HepG2 (cell line): Measurements from ENCODE around the gene TMEM59. TPM values are rescaled to one million over a fixed set of nuclear protein-coding genes. Genes with fewer than 3 reads are reported as not detected.
"Not testable (repeated sequence)": the region's sequence is repeated elsewhere in the genome, so short reads cannot be mapped to it uniquely, and the experiment has no call there.

Source experiments
- ATAC-seq: fragments of 200-7000 bp; cut with Tn5 transposase; 3 replicates; pipeline ENCODE4 v1.9.1; 2020; ENCODE audit warnings: mild to moderate bottlenecking, moderate library complexity
- BruUV-seq: library from RNA; stranded (reverse); fragments of 400-500 nt; replicated peaks from 2 replicates; lab custom pipeline; 2021; lab: Mats Ljungman, UMichigan
- CTCF ChIA-PET: fragments of 300-600 bp; formaldehyde crosslinking; extraction: SDS; loops from one replicate; lab custom pipeline; 2021; ENCODE audit warnings: low total read pairs, inconsistent platforms, low intra/inter-chr PET ratio; lab: Yijun Ruan, JAX
- POLR2A ChIA-PET: fragments of 350-600 bp; sonication (Branson Sonifier 250); formaldehyde crosslinking; loops from one replicate; lab custom pipeline; 2020; ENCODE audit warnings: antibody characterized with exemption, inconsistent platforms; lab: Yijun Ruan, JAX
- DNase-seq: peaks from one replicate; pipeline ENCODE4 v3.0.0-alpha.2; 2015; ENCODE audit warnings: low spot score
- FAIRE-seq: peaks from 3 replicates; lab custom pipeline; 2011; peaks lifted over from hg19 to GRCh38; lab: Jason Lieb, UNC
- H2AFZ ChIP-seq: one replicate; pipeline ENCODE4 v1.6.1; 2011; ENCODE audit warnings: low read length, inconsistent platforms
- H3K27ac ChIP-seq: fragments of 300-600 bp; 3 replicates; pipeline ENCODE4 v1.8.0; 2011; ENCODE audit warnings: mixed run types, mild to moderate bottlenecking, mixed read lengths, low read length, inconsistent platforms; ENCODE audit not compliant: insufficient read depth; ENCODE audit errors: extremely low read length
- H3K27me3 ChIP-seq, 2 experiments: fragments of 200-600 bp in 1 of 2; 2 replicates in 1 of 2; 3 replicates in 1 of 2; pipeline versions ENCODE4 v1.6.0 to v1.8.0; 2011; ENCODE audit warnings: low read length in 2 of 2, mild to moderate bottlenecking in 2 of 2, moderate library complexity in 2 of 2, inconsistent platforms in 1 of 2; ENCODE audit not compliant: insufficient read depth in 2 of 2, control insufficient read depth in 1 of 2
- H3K36me3 ChIP-seq, 2 experiments: fragments of 200-600 bp in 1 of 2; replicated peaks in 1 of 2; 2 replicates in 1 of 2; 3 replicates in 1 of 2; pipeline versions ENCODE4 v1.5.1 to v1.8.0; 2011; ENCODE audit warnings: low read length in 2 of 2, inconsistent platforms in 1 of 2; ENCODE audit not compliant: insufficient read depth in 2 of 2, control insufficient read depth in 1 of 2
- H3K4me1 ChIP-seq: 2 replicates; pipeline ENCODE4 v1.5.1; 2012; ENCODE audit warnings: low read length, inconsistent platforms; ENCODE audit not compliant: insufficient read depth
- H3K4me2 ChIP-seq: 2 replicates; pipeline ENCODE4 v1.6.0; 2011; ENCODE audit warnings: low read depth, low read length, inconsistent platforms
- H3K4me3 ChIP-seq, 3 experiments: fragments of 200-600 bp in 1 of 3; sonication (generic), shearing (Covaris generic) in 1 of 3; replicated peaks in 1 of 3; 2 replicates each; pipeline ENCODE4 v1.5.1; 2011 to 2016; ENCODE audit warnings: low read length in 3 of 3, inconsistent platforms in 2 of 3, low read depth in 2 of 3, mild to moderate bottlenecking in 2 of 3, control low read depth in 1 of 3, mixed read lengths in 1 of 3; ENCODE audit not compliant: insufficient read depth in 1 of 3
- H3K79me2 ChIP-seq: one replicate; pipeline ENCODE4 v1.6.1; 2011; ENCODE audit warnings: low read length, inconsistent platforms; ENCODE audit not compliant: insufficient read depth
- H3K9ac ChIP-seq: 2 replicates; pipeline ENCODE4 v1.6.0; 2011; ENCODE audit warnings: mild to moderate bottlenecking, low read depth, low read length, inconsistent platforms; ENCODE audit not compliant: insufficient read depth
- H3K9me3 ChIP-seq: 2 replicates; pipeline ENCODE4 v1.5.1; 2012; ENCODE audit warnings: mild to moderate bottlenecking, low read length
- H4K20me1 ChIP-seq: 2 replicates; pipeline ENCODE4 v1.6.0; 2011; ENCODE audit warnings: inconsistent platforms, mild to moderate bottlenecking, low read length, moderate library complexity; ENCODE audit not compliant: insufficient read depth
- CREB1 ChIP-seq, 2 experiments: fragments of 450-650 bp in 1 of 2; IDR thresholded peaks; 2 replicates each; pipeline ENCODE4 v1.6.1; 2016 to 2017; ENCODE audit warnings: control low read depth in 1 of 2, mild to moderate bottlenecking in 1 of 2, missing compliant biosample characterization in 1 of 2, missing genetic modification characterization in 1 of 2
- DR1 ChIP-seq: sonication (generic); formaldehyde crosslinking; IDR thresholded peaks from 2 replicates; pipeline ENCODE4 v1.8.0; 2021; ENCODE audit warnings: mild to moderate bottlenecking, missing genetic modification reagents, inconsistent platforms
- EEA1 ChIP-seq: sonication (generic); formaldehyde crosslinking; IDR thresholded peaks from 2 replicates; pipeline ENCODE4 v1.5.1; 2020; ENCODE audit warnings: mild to moderate bottlenecking, missing genetic modification reagents, borderline replicate concordance
- GPBP1L1 ChIP-seq: sonication (generic); formaldehyde crosslinking; IDR thresholded peaks from 2 replicates; pipeline ENCODE4 v1.5.0; 2020; ENCODE audit warnings: mild to moderate bottlenecking, missing genetic modification reagents
- HNF1B ChIP-seq: sonication (generic); formaldehyde crosslinking; IDR thresholded peaks from 2 replicates; pipeline ENCODE4 v1.5.1; 2020; ENCODE audit warnings: mild to moderate bottlenecking, moderate library complexity, missing genetic modification reagents
- MXD4 ChIP-seq: IDR thresholded peaks from 2 replicates; pipeline ENCODE4 v1.6.1; 2016; ENCODE audit warnings: mild to moderate bottlenecking, missing biosample characterization, missing genetic modification reagents
- SAP130 ChIP-seq: IDR thresholded peaks from 2 replicates; pipeline ENCODE4 v1.6.1; 2016; ENCODE audit warnings: low read depth
- YEATS2 ChIP-seq: sonication (generic); formaldehyde crosslinking; IDR thresholded peaks from 2 replicates; pipeline ENCODE4 v1.4.0; 2020; ENCODE audit warnings: missing genetic modification reagents, borderline replicate concordance
- ZNF850 ChIP-seq: sonication (generic); formaldehyde crosslinking; conservative IDR thresholded peaks from 2 replicates; pipeline ENCODE4 v1.9.0; 2021; ENCODE audit warnings: mild to moderate bottlenecking, missing genetic modification reagents
- WGBS: methylation state at CpG from one replicate; pipeline ENCODE4 v1.1.6; 2017; ENCODE audit warnings: low lambda C conversion rate; 5-methylcytosine and 5-hydroxymethylcytosine counted together
- in situ Hi-C: cut with HindIII; loops from 2 replicates; pipeline ENCODE4 v1.10.0; 2017; ENCODE audit warnings: low pct_unique_long_range_greater_than_20kb; ENCODE audit not compliant: extremely low pct_ligation_motif_present
- intact Hi-C: fragments of 100-400 bp; cut with micrococcal nuclease; formaldehyde crosslinking; loops from one replicate; pipeline ENCODE4 v1.10.0; 2022; ENCODE audit not compliant: unreplicated experiment
- polyA plus RNA-seq, 8 experiments: library from polyadenylated mRNA; depleted of rRNA in 3 of 8; stranded (reverse) in 7 of 8; unstranded in 1 of 8; fragments of >200 nt; fragmentation: Illumina TruSeq in 4 of 8; extraction: Trizol in 4 of 8; gene quantifications; 2 replicates each; pipeline versions ENCODE4 v1.2.1 to v1.2.3, GENCODE V29; 2011 to 2016; ENCODE audit warnings: low read depth in 4 of 8, missing spikeins in 1 of 8, mixed read lengths in 1 of 8; ENCODE audit not compliant: insufficient read depth in 1 of 8
- total RNA-seq, 5 experiments: library from RNA; depleted of rRNA; stranded (reverse); fragments of >200 nt; fragmentation: Illumina TruSeq; extraction: Trizol; gene quantifications; 2 replicates each; pipeline ENCODE4 v1.2.3, GENCODE V29; 2016; ENCODE audit warnings: low read depth in 1 of 5

TMEM59 gene
- total and polyA plus RNA-seq, 2 of the 13 experiments (the other 11 are each of a cell fraction or from before 2014, with no cell fraction given), result 147 to 363 TPM

- TF ChIP-seq SAP130, result 0 out of 2 replicates have a peak, but pooled peaks have one; percentile 7
- TF ChIP-seq ZNF850, result no peak
- no peak for TF ChIP-seq EEA1
- TF ChIP-seq DR1, result no peak
- TF ChIP-seq YEATS2 (CRISPR knock-in tag), result no peak
- no peak for TF ChIP-seq GPBP1L1 (CRISPR knock-in tag)
These were observed 24.4 kb downstream of the TMEM59 start (continued) for GRCh38 chr1:54028306-54029251.

- no peak for TF ChIP-seq CREB1 (IDR thresholded peaks at IDR 0.05)
- peak; percentile 61; the same call in 1 of the 2 replicates for TF ChIP-seq CREB1 (CRISPR knock-in tag; IDR thresholded peaks at IDR 0.05)
- 0 out of 2 replicates have a peak, but pooled peaks have one; percentile 6 for TF ChIP-seq MXD4 (CRISPR knock-in tag)
- TF ChIP-seq HNF1B, result no peak
- Histone ChIP-seq H3K36me3 (peaks cover 0 to 6% of the 10 kb centered on the region in 2 experiments; a peak in 1 of 5 replicates), H3K79me2 (no peaks in the 10 kb centered on the region), H3K9me3 (no peaks in the 10 kb centered on the region), H3K9ac (peak overlapping the region; percentile 46; the same call in 1 of the 2 replicates), H3K27ac (peak overlapping the region; percentile 62), H4K20me1 (no peaks in the 10 kb centered on the region), H3K4me2 (peak overlapping the region; percentile 82), H3K4me1 (peaks cover 38% of the 10 kb centered on the region), H3K4me3 (peak overlapping the region in 2 of 3 experiments; percentile 4 to 42; a peak in 3 of 6 replicates), H2AFZ (no peak overlapping the region), H3K27me3 (no peaks in the 10 kb centered on the region)
- peak; percentile 61 for DNase-seq
- FAIRE-seq, result no peak
- ChIA-PET POLR2A (interaction anchor here (2.1 to 2.9 kb wide), 2 partner anchors 11 to 25 kb away, joined by 11 to 12 read pairs; partner anchors contain the start of genes TCEANC2 and TMEM59), CTCF (no interaction called here)
- in situ Hi-C loops, result no loop called here
- intact Hi-C loops, result loop anchor here (5.0 kb wide), 1 partner anchor 36 kb away; no protein-coding TSS in a partner anchor
- no TSS peak for BruUV-seq
- ATAC-seq, result peak; percentile 59
- WGBS, result 19% methylated on average over 5 of the region's 5 CpGs
These were observed 25.2 kb downstream of the TMEM59 start for GRCh38 chr1:54027848-54028247.

GRCh38 chr1:54024811-54025210 lies 28.2 kb downstream of the TMEM59 start:
- FAIRE-seq, ATAC-seq, in situ Hi-C loops: not testable (repeated sequence)

More at GRCh38 chr1:54024811-54025210, 28.2 kb downstream of the TMEM59 start:
- CTCF ChIA-PET, BruUV-seq, H4K20me1 ChIP-seq, H3K4me3 ChIP-seq, H3K79me2 ChIP-seq, H3K27ac ChIP-seq, H3K4me2 ChIP-seq, POLR2A ChIA-PET, H2AFZ ChIP-seq, H3K9me3 ChIP-seq, DNase-seq, H3K36me3 ChIP-seq, H3K27me3 ChIP-seq, H3K9ac ChIP-seq: not testable (repeated sequence)
- intact Hi-C loops, result loop anchor here (5.0 kb wide), 1 partner anchor 33 kb away; no protein-coding TSS in a partner anchor
- WGBS, result 90% methylated on average over 1 of the region's 1 CpG
- peaks cover 54% of the 10 kb centered on the region for H3K4me1 ChIP-seq
